Measurements from ENCODE around the gene HOXA3. TPM values are rescaled to one million over a fixed set of nuclear protein-coding genes. Genes with fewer than 3 reads are reported as not detected.

Gene HOXA3
- total RNA-seq, 1 donor from 2014 or later = not detected

DNA sequence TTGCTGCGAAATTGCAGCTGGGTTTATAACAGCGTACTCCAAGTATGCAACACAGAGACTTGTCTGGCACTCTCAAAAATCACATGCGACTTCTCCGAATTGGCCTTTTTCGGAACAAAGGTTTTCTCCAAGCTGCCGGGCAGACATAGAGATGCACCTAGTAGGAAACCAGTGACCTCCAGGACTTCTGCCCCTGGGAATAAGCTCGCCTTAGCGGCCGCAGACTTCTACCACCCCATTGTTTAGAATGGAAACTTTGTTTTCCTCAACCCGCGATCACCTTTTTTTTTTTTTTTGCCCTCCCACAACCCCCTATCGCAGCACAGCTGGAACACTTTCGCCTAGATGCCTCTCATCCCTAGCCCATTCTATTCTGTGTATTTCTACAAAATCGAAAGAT, 26.6 kb upstream of the HOXA3 start:
- POLR2A ChIA-PET = interaction anchor here (0.6 kb wide), 1 partner anchor 591 kb away, joined by 3 read pairs; no protein-coding TSS in a partner anchor
- TF ChIP-seq, protein P1, sequence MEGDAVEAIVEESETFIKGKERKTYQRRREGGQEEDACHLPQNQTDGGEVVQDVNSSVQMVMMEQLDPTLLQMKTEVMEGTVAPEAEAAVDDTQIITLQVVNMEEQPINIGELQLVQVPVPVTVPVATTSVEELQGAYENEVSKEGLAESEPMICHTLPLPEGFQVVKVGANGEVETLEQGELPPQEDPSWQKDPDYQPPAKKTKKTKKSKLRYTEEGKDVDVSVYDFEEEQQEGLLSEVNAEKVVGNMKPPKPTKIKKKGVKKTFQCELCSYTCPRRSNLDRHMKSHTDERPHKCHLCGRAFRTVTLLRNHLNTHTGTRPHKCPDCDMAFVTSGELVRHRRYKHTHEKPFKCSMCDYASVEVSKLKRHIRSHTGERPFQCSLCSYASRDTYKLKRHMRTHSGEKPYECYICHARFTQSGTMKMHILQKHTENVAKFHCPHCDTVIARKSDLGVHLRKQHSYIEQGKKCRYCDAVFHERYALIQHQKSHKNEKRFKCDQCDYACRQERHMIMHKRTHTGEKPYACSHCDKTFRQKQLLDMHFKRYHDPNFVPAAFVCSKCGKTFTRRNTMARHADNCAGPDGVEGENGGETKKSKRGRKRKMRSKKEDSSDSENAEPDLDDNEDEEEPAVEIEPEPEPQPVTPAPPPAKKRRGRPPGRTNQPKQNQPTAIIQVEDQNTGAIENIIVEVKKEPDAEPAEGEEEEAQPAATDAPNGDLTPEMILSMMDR (IDR thresholded peaks at IDR 0.05) = no peak
- no peaks in the 10 kb centered on the region for H3K9me3 Mint-ChIP-seq
- ATAC-seq (ENCODE audit: low read depth) (no peak), DNase-seq (no peak)
- no peaks in the 10 kb centered on the region for H3K36me3 Mint-ChIP-seq (ENCODE audit: low read depth)
- no peak overlapping the region for H3K27ac Mint-ChIP-seq
- H3K4me1 Mint-ChIP-seq = peaks cover 14% of the 10 kb centered on the region
- CTCF ChIA-PET = interaction anchor here (1.5 to 2.0 kb wide), 3 partner anchors 11 to 1287 kb away, joined by 5 to 10 read pairs (median 9); no protein-coding TSS in a partner anchor
- peaks cover 66% of the 10 kb centered on the region for H3K27me3 Mint-ChIP-seq
- intact Hi-C loops (cut with micrococcal nuclease) = no loop called here
- no peak overlapping the region for H3K4me3 Mint-ChIP-seq

DNA sequence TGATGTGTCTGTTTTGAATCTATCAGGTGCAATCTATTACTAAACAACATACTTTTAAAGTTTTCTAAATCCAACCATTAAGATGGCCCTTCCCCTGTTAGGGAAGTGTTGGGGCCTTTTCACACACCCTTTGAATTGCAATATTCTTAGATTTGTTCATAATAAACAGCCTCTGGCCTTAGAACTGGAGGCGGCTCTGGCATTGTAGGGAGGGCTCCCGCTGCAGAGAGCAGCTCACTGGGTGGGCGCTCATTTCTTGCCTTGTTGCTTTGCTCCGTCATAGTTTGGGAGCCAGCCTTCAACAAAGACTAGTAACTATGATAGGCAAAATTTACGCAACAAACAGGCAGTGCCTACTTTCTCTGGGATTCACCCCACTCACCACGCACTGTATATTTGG, 26.0 kb upstream of the HOXA3 start:
- no peaks in the 10 kb centered on the region for H3K36me3 Mint-ChIP-seq (ENCODE audit: low read depth)
- no peak overlapping the region for H3K27ac Mint-ChIP-seq
- ATAC-seq (ENCODE audit: low read depth) = no peak
- H3K4me1 Mint-ChIP-seq = peaks cover 10% of the 10 kb centered on the region
- ChIA-PET CTCF (interaction anchor here (1.8 kb wide), 1 partner anchor 17 kb away, joined by 10 read pairs; no protein-coding TSS in a partner anchor), POLR2A (interaction anchor here (0.6 kb wide), 1 partner anchor 592 kb away, joined by 3 read pairs; no protein-coding TSS in a partner anchor)
- DNase-seq = no peak
- intact Hi-C loops (cut with micrococcal nuclease) = no loop called here
- H3K27me3 Mint-ChIP-seq = peaks cover 62% of the 10 kb centered on the region
- TF ChIP-seq, protein P1 (IDR thresholded peaks at IDR 0.05) = no peak
- H3K4me3 Mint-ChIP-seq = no peak overlapping the region
- H3K9me3 Mint-ChIP-seq = no peaks in the 10 kb centered on the region

DNA sequence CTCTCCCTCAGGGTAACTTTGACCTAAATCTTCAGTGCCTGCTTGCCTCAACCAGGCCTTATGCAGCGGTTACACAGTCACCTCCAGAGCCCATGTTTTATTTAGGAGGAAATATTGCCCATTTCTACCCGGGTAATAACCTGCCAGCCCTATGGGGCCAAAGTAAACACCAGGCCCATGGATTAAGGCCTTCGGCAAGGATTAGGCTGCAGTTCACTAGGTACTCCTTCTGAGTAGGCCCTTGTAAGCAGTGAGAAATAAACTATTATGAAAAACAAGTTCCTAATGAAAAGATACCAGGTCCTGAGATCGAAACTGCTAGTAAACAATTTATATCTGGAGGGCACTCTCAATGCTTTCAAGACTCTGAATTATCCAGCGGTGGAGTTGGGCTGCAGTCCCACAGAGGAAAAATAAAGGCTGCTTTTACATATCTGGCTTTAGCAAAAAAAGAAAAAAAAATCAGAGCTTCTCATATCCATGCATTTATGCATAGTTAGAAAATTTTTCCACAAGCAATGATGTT, 25.5 kb upstream of the HOXA3 start:
- intact Hi-C loops (cut with micrococcal nuclease) = no loop called here
- Mint-ChIP-seq H3K27ac (no peak overlapping the region), H3K36me3 (ENCODE audit: low read depth) (no peaks in the 10 kb centered on the region), H3K4me3 (no peak overlapping the region), H3K4me1 (peaks cover 12% of the 10 kb centered on the region), H3K27me3 (peaks cover 60% of the 10 kb centered on the region), H3K9me3 (no peaks in the 10 kb centered on the region)
- TF ChIP-seq, protein P1 (IDR thresholded peaks at IDR 0.05) = no peak
- ChIA-PET CTCF (interaction anchor here (0.9 kb wide), 1 partner anchor 15 kb away, joined by 4 read pairs; no protein-coding TSS in a partner anchor), POLR2A (no interaction called here)
- ATAC-seq (ENCODE audit: low read depth) = no peak
- DNase-seq = no peak

DNA sequence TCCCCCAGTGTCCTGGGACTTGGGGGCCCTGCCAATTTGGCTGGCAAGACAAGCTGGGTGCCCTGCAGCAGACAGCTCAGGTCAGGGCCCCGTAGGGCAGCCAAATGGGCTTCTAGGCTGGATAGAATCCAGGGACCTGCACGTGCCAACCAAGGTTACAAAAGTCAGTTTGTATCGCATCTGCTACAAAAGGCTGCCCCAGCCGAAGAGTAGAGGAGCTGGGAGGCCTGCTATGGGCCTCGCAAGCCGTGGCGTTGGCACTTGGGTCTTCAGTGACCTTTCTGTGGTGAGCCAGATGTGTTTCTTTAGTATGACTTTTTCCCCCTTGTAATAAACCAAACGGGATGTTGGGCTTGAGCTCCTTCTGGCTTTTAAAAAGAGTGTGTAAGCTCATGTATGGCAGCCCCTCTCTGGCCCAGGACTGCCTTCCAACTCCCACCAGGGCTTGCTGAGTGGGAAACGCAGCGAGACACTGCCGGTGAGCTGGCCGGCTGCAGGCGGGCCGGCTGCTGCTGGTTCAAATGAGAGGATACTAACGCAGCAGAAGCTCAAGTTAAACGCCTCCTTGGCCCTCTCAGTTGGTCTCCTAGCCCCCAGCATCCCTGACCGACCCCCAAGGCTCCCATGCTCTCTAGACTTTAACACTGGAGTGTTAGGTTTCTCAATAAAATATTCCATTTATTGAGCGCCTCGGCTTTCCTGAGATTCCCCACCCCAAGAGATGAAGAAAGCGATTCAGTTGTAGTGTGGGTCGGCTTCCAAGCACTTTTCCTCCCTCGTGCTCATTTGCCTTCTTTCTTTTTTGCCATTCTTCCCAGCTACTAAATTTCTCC, 24.8 kb upstream of the HOXA3 start:
- no peak overlapping the region for H3K27ac Mint-ChIP-seq
- TF ChIP-seq, protein P1 (IDR thresholded peaks at IDR 0.05) = no peak
- no peak for DNase-seq
- no peaks in the 10 kb centered on the region for H3K36me3 Mint-ChIP-seq (ENCODE audit: low read depth)
- intact Hi-C loops (cut with micrococcal nuclease) = no loop called here
- no peak for ATAC-seq (ENCODE audit: low read depth)
- H3K4me1 Mint-ChIP-seq = peaks cover 14% of the 10 kb centered on the region
- CTCF ChIA-PET = interaction anchor here (0.9 kb wide), 1 partner anchor 14 kb away, joined by 4 read pairs; no protein-coding TSS in a partner anchor
- H3K9me3 Mint-ChIP-seq = no peaks in the 10 kb centered on the region
- no peak overlapping the region for H3K4me3 Mint-ChIP-seq
- POLR2A ChIA-PET = no interaction called here
- H3K27me3 Mint-ChIP-seq = peaks cover 56% of the 10 kb centered on the region

DNA sequence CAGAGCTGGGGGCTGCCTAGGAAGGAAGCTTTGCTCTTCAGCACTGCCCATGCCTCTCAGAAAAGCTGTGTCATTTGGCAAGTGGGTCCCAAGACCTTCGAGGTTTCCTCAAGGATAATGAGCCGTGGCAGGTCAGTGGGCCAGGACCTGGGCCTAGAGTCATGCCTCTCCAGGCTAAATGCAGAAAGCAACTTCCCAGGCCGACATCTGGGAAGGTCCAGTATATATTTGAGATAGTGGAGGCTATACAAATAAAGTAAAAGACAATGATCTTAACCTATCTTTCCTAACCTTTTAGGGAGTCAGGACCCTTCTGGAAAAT, 24.1 kb upstream of the HOXA3 start:
- Mint-ChIP-seq H3K9me3 (no peaks in the 10 kb centered on the region), H3K4me3 (no peak overlapping the region), H3K27me3 (peaks cover 60% of the 10 kb centered on the region), H3K27ac (no peak overlapping the region), H3K36me3 (ENCODE audit: low read depth) (no peaks in the 10 kb centered on the region), H3K4me1 (peaks cover 19% of the 10 kb centered on the region)
- no peak for ATAC-seq (ENCODE audit: low read depth)
- POLR2A ChIA-PET = no interaction called here
- TF ChIP-seq, protein P1 (IDR thresholded peaks at IDR 0.05) = no peak
- intact Hi-C loops (cut with micrococcal nuclease) = no loop called here
- CTCF ChIA-PET = interaction anchor here (1.3 kb wide), 1 partner anchor 15 kb away, joined by 3 read pairs; no protein-coding TSS in a partner anchor
- DNase-seq = no peak
